ES-I3 (cell line): ENCODE data around the gene STARD5.
A peak's percentile ranks its signal among the peaks of the same experiment; 100 is the strongest.

Experiments used
- H3K36me3 ChIP-seq: 2 replicates; pipeline ENCODE4 v1.6.1; 2013; ENCODE audit warnings: mild to moderate bottlenecking, low read length, control low read depth, moderate library complexity; ENCODE audit not compliant: insufficient read depth
- H3K4me1 ChIP-seq: 2 replicates; pipeline ENCODE4 v1.6.1; 2013; ENCODE audit warnings: mild to moderate bottlenecking, control low read depth, low read length; ENCODE audit not compliant: insufficient read depth
- H3K9ac ChIP-seq: 2 replicates; pipeline ENCODE4 v1.6.1; 2013; ENCODE audit warnings: low read depth, mild to moderate bottlenecking, low read length, moderate library complexity
- H3K9me3 ChIP-seq: 2 replicates; pipeline ENCODE4 v1.6.1; 2013; ENCODE audit warnings: mild to moderate bottlenecking, low read length, moderate library complexity; ENCODE audit not compliant: control insufficient read depth, insufficient read depth

The STARD5 gene

GRCh38 chr15:81274255-81274654, 49.7 kb downstream of the STARD5 start:
- H3K36me3 ChIP-seq, result no peaks in the 10 kb centered on the region
- H3K9ac ChIP-seq, result no peak overlapping the region
- H3K9me3 ChIP-seq, result 0 out of 2 replicates have a peak, but pooled peaks cover 2% of the 10 kb centered on the region
- no peaks in the 10 kb centered on the region for H3K4me1 ChIP-seq

GRCh38 chr15:81273855-81274254, 50.1 kb downstream of the STARD5 start:
- Histone ChIP-seq H3K36me3 (no peaks in the 10 kb centered on the region), H3K9me3 (0 out of 2 replicates have a peak, but pooled peaks cover 2% of the 10 kb centered on the region), H3K4me1 (no peaks in the 10 kb centered on the region), H3K9ac (no peak overlapping the region)

GRCh38 chr15:81273200-81273599, 50.7 kb downstream of the STARD5 start:
- 0 out of 2 replicates have a peak, but pooled peaks cover 2% of the 10 kb centered on the region for H3K9me3 ChIP-seq
- no peaks in the 10 kb centered on the region for H3K4me1 ChIP-seq
- H3K36me3 ChIP-seq, result no peaks in the 10 kb centered on the region
- no peak overlapping the region for H3K9ac ChIP-seq

GRCh38 chr15:81271761-81272644, 51.9 kb downstream of the STARD5 start:
- Histone ChIP-seq H3K9me3 (no peaks in the 10 kb centered on the region), H3K36me3 (no peaks in the 10 kb centered on the region), H3K4me1 (no peaks in the 10 kb centered on the region), H3K9ac (no peak overlapping the region)

GRCh38 chr15:81270781-81271491, 53.0 kb downstream of the STARD5 start:
- Histone ChIP-seq H3K9ac (no peak overlapping the region), H3K36me3 (no peaks in the 10 kb centered on the region), H3K4me1 (no peaks in the 10 kb centered on the region), H3K9me3 (no peaks in the 10 kb centered on the region)

- Histone ChIP-seq H3K9me3 (no peaks in the 10 kb centered on the region), H3K9ac (no peak overlapping the region), H3K4me1 (peaks cover under 1% of the 10 kb centered on the region; the same call in 1 of the 2 replicates), H3K36me3 (no peaks in the 10 kb centered on the region)
Observed at GRCh38 chr15:81270188-81270587, 53.8 kb downstream of the STARD5 start.

GRCh38 chr15:81268881-81269601, 54.9 kb downstream of the STARD5 start:
- Histone ChIP-seq H3K9me3 (no peaks in the 10 kb centered on the region), H3K36me3 (no peaks in the 10 kb centered on the region), H3K9ac (no peak overlapping the region), H3K4me1 (peaks cover 3% of the 10 kb centered on the region; the same call in 1 of the 2 replicates)

GRCh38 chr15:81268340-81268739, 55.6 kb downstream of the STARD5 start:
- Histone ChIP-seq H3K4me1 (peaks cover 3% of the 10 kb centered on the region; the same call in 1 of the 2 replicates), H3K9ac (no peak overlapping the region), H3K9me3 (no peaks in the 10 kb centered on the region), H3K36me3 (no peaks in the 10 kb centered on the region)

- H3K9ac ChIP-seq, result 0 out of 2 replicates have a peak overlapping the region, but pooled peaks have one; percentile 17
Observed at GRCh38 chr15:81265944-81266775, 57.8 kb downstream of the STARD5 start.

GRCh38 chr15:81265256-81265943, 58.5 kb downstream of the STARD5 start:
- Histone ChIP-seq H3K9me3 (no peaks in the 10 kb centered on the region), H3K4me1 (peaks cover 3% of the 10 kb centered on the region; the same call in 1 of the 2 replicates), H3K36me3 (no peaks in the 10 kb centered on the region), H3K9ac (no peak overlapping the region)

More at GRCh38 chr15:81265944-81266775, 57.8 kb downstream of the STARD5 start:
- H3K4me1 ChIP-seq, result peaks cover 3% of the 10 kb centered on the region; the same call in 1 of the 2 replicates
- no peaks in the 10 kb centered on the region for H3K36me3 ChIP-seq
- H3K9me3 ChIP-seq, result no peaks in the 10 kb centered on the region

- H3K4me1 ChIP-seq, result peaks cover 3% of the 10 kb centered on the region; the same call in 1 of the 2 replicates
- H3K36me3 ChIP-seq, result no peaks in the 10 kb centered on the region
- no peak overlapping the region for H3K9ac ChIP-seq
- H3K9me3 ChIP-seq, result no peaks in the 10 kb centered on the region
Observed at GRCh38 chr15:81264072-81264857, 59.7 kb downstream of the STARD5 start.

- Histone ChIP-seq H3K9me3 (no peaks in the 10 kb centered on the region), H3K9ac (no peak overlapping the region), H3K36me3 (no peaks in the 10 kb centered on the region), H3K4me1 (peaks cover 3% of the 10 kb centered on the region; the same call in 1 of the 2 replicates)
Observed at GRCh38 chr15:81263477-81263876, 60.5 kb downstream of the STARD5 start.
